GM23248 (cell line): ENCODE results near the gene EIPR1.

Source experiments
- EZH2 ChIP-seq: fragments of 200-600 bp; sonication (generic); IDR thresholded peaks from 2 replicates; pipeline ENCODE4 v1.6.1; 2018; ENCODE audit warnings: antibody characterized with exemption, mild to moderate bottlenecking; ENCODE audit not compliant: insufficient read depth, poor library complexity, severe bottlenecking
- EZH2phosphoT487 ChIP-seq: fragments of 200-600 bp; sonication (generic); IDR thresholded peaks from 2 replicates; pipeline ENCODE4 v1.6.1; 2018; ENCODE audit warnings: antibody characterized with exemption, moderate library complexity, mild to moderate bottlenecking, low read depth; ENCODE audit not compliant: insufficient read depth

GRCh38 chr2:3162442-3163077 is 215.1 kb downstream of the EIPR1 start:
- TF ChIP-seq EZH2phosphoT487 (no peak), EZH2 (no peak)
